A673 (cell line): ENCODE measurements around the gene KCNJ9. TPM values are rescaled to one million over a fixed set of nuclear protein-coding genes. Genes with fewer than 3 reads are reported as not detected.
"Not testable (repeated sequence)": the region's sequence is repeated elsewhere in the genome, so short reads cannot be mapped to it uniquely, and the experiment has no call there.

ENCODE experiments used
- BruUV-seq: library from RNA; stranded (reverse); fragments of 400-500 nt; replicated peaks from 2 replicates; lab custom pipeline; 2021; lab: Mats Ljungman, UMichigan
- CTCF ChIA-PET: fragments of 300-600 bp; sonication (Branson Sonifier 250); formaldehyde crosslinking; loops from one replicate; lab custom pipeline; 2022; ENCODE audit warnings: antibody characterized with exemption; lab: Charles Lee
- POLR2A ChIA-PET: fragments of 300-600 bp; sonication (Branson Sonifier 250); formaldehyde crosslinking; loops from one replicate; lab custom pipeline; 2022; ENCODE audit warnings: antibody characterized with exemption; ENCODE audit not compliant: low non-redundant PET; lab: Charles Lee
- DNase-seq: peaks from one replicate; pipeline ENCODE4 v3.0.0-alpha.2; 2015; ENCODE audit warnings: low spot score
- H3K27ac ChIP-seq: fragments of 200-600 bp; sonication (generic); 2 replicates; pipeline ENCODE4 v1.5.1; 2016; ENCODE audit warnings: mixed run types, low read depth, mild to moderate bottlenecking, mixed read lengths, antibody characterized with exemption, low read length; ENCODE audit not compliant: poor library complexity, severe bottlenecking
- H3K27me3 ChIP-seq: fragments of 200-600 bp; sonication (generic); replicated peaks from 2 replicates; pipeline ENCODE4 v1.6.1; 2017; ENCODE audit warnings: mixed run types, low read depth, mild to moderate bottlenecking, mixed read lengths, antibody characterized with exemption, low read length; ENCODE audit not compliant: insufficient read depth, poor library complexity
- H3K36me3 ChIP-seq: fragments of 200-600 bp; sonication (generic); 2 replicates; pipeline ENCODE4 v1.6.1; 2016; ENCODE audit warnings: mixed run types, mild to moderate bottlenecking, mixed read lengths, antibody characterized with exemption, low read length; ENCODE audit not compliant: insufficient read depth, poor library complexity, severe bottlenecking
- H3K4me1 ChIP-seq: fragments of 200-600 bp; sonication (generic); 2 replicates; pipeline ENCODE4 v1.6.1; 2017; ENCODE audit warnings: mixed run types, mild to moderate bottlenecking, mixed read lengths, antibody characterized with exemption, low read length; ENCODE audit not compliant: insufficient read depth, poor library complexity, severe bottlenecking
- H3K4me3 ChIP-seq: fragments of 200-600 bp; sonication (generic); 2 replicates; pipeline ENCODE4 v1.5.1; 2016; ENCODE audit warnings: low read depth, mixed run types, mild to moderate bottlenecking, mixed read lengths, low read length; ENCODE audit not compliant: poor library complexity, severe bottlenecking
- H3K9me3 ChIP-seq: fragments of 200-600 bp; sonication (generic); 2 replicates; pipeline ENCODE4 v1.6.1; 2016; ENCODE audit warnings: mixed run types, low read depth, mild to moderate bottlenecking, mixed read lengths, antibody characterized with exemption, low read length; ENCODE audit not compliant: poor library complexity, severe bottlenecking
- CTCF ChIP-seq: fragments of 300-800, 200-600 bp; sonication (generic); conservative IDR thresholded peaks from 2 replicates; pipeline ENCODE4 v1.5.1; 2017; ENCODE audit warnings: low read depth, mild to moderate bottlenecking, antibody characterized with exemption, low read length, moderate library complexity, mixed read lengths
- EZH2 ChIP-seq: fragments of 200-600 bp; sonication (generic); IDR thresholded peaks from 2 replicates; pipeline ENCODE4 v1.6.1; 2017; ENCODE audit warnings: borderline replicate concordance, low read depth, mild to moderate bottlenecking, mixed read lengths, antibody characterized with exemption, low read length; ENCODE audit not compliant: poor library complexity, severe bottlenecking
- intact Hi-C: fragments of 100-400 bp; cut with micrococcal nuclease; formaldehyde crosslinking; loops from one replicate; pipeline ENCODE4 v1.10.0; 2022; ENCODE audit not compliant: unreplicated experiment
- total RNA-seq: library from RNA; stranded (reverse); gene quantifications from 2 replicates; pipeline ENCODE4 v1.2.3, GENCODE V29; 2021

The KCNJ9 gene
- total RNA-seq, 1 experiment from 2014 or later: not detected

DNA sequence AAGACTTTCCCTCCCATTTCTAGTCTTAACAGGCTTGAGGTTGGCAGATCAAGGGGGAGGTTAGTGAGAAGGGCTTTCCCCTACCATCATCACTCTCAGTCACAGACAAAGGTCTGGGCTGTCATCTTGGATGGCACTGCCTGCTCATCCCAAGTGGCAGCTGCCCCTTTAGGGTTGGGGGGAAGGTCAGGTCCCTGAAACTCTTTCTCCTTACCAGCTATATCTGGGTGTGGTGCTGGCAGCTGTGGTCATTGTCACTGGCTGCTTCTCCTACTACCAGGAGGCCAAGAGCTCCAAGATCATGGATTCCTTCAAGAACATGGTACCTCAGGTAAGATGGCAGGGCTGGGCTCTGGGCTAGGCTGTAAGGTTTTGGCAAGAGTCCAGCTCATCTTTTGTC lies 42.4 kb downstream of the KCNJ9 start:
- no TSS peak for BruUV-seq
- H3K36me3 ChIP-seq: no peaks in the 10 kb centered on the region
- H3K4me3 ChIP-seq: no peak overlapping the region
- ChIA-PET CTCF (interaction anchor here (0.5 to 0.7 kb wide), 2 partner anchors 11 to 71 kb away, joined by 4 to 5 read pairs; no protein-coding TSS in a partner anchor), POLR2A (interaction anchor here (0.6 kb wide), 1 partner anchor 174 kb away, joined by 3 read pairs; no protein-coding TSS in a partner anchor)
- no peak for TF ChIP-seq CTCF
- TF ChIP-seq EZH2: no peak
- no peak for DNase-seq
- H3K4me1 ChIP-seq: no peaks in the 10 kb centered on the region
- intact Hi-C loops: no loop called here
- H3K9me3 ChIP-seq: no peaks in the 10 kb centered on the region
- no peaks in the 10 kb centered on the region for H3K27me3 ChIP-seq
- H3K27ac ChIP-seq: no peak overlapping the region

DNA sequence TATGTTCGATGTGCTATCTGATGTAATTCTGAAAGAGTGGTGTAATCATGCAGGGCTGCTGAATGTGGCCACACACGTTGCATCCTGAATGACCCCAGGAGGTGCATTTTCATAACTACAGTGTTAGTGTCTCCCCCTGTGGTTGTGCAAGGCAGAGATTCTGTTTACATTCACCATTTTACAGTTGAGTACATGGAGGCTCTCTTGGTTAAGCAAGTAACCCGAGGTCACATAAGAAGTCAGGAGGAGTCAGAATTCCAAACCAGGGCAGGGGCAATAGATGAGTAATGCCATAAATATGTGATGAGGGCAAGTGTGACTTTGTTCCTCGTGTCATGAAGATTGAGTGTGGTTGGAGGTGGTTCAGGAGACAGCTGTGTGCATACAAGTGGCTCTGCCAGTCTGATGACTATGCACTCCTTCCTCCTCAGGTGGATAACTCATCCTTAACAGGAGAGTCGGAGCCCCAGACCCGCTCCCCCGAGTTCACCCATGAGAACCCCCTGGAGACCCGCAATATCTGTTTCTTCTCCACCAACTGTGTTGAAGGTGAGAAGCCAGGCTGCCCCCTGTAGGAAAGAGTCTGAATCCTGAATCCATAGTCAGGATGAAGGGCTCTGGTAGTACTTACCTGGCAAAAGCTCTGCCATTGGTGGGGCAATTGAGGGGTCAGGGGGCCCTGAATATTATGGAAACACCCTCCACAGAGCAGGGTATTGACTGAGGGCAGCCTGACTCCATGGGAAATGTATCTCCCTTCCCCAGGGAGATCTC lies 43.6 kb downstream of the KCNJ9 start:
- CTCF ChIA-PET: interaction anchor here (0.7 to 1.1 kb wide), 2 partner anchors 127 to 207 kb away, joined by 3 read pairs; no protein-coding TSS in a partner anchor
- Histone ChIP-seq H3K36me3 (no peaks in the 10 kb centered on the region), H3K9me3 (no peaks in the 10 kb centered on the region), H3K4me1 (no peaks in the 10 kb centered on the region), H3K4me3 (no peak overlapping the region), H3K27ac (no peak overlapping the region), H3K27me3 (no peaks in the 10 kb centered on the region)
- TF ChIP-seq EZH2 (no peak), CTCF (no peak)
- no peak for DNase-seq
- BruUV-seq: no TSS peak
- intact Hi-C loops: no loop called here
- POLR2A ChIA-PET: no interaction called here

DNA sequence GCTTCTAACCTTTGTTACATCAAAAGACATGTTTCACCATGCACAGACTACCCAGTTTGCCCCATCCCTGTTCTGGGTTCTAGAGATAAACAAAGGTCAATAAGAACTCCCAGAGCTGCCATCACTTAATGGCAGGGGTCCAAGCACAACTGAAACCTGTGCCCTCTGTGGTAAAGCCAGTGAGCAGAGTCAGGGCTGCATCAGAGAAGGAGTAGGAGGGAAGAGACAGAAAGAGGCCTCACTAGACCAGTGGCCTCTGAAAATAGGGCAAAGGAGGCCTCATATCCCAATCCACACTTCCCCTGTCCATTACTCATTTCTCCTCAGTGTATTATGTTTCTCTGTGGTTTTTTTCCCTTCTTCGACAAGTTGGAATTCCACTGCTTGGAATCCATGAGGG lies 44.4 kb downstream of the KCNJ9 start:
- Histone ChIP-seq H3K4me3 (no peak overlapping the region), H3K27ac (no peak overlapping the region), H3K9me3 (no peaks in the 10 kb centered on the region), H3K4me1 (no peaks in the 10 kb centered on the region), H3K36me3 (no peaks in the 10 kb centered on the region), H3K27me3 (no peaks in the 10 kb centered on the region)
- CTCF ChIA-PET: interaction anchor here (1.1 kb wide), 1 partner anchor 126 kb away, joined by 3 read pairs; no protein-coding TSS in a partner anchor
- no peak for DNase-seq
- no TSS peak for BruUV-seq
- POLR2A ChIA-PET: no interaction called here
- TF ChIP-seq EZH2 (no peak), CTCF (no peak)
- intact Hi-C loops: no loop called here

DNA sequence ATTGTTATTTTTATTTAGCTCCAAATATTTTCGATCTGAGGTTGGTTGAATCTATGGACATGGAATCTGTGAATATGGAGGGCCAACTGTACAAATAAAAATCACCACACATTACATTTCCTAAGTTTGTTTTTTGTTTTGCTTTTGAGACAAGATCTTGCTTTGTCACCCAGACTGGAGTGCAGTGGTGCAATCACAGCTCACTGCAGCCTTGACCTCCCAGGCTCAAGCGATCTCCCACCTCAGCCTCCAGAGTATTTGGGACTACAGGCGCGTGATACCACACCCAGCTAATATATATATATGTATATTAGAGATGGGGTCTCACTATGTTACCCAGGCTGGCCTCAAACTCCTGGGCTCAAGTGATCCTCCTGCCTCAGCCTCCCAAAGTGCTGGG lies 45.0 kb downstream of the KCNJ9 start:
- DNase-seq, intact Hi-C loops, H3K27me3 ChIP-seq, H3K36me3 ChIP-seq, BruUV-seq, POLR2A ChIA-PET, H3K4me3 ChIP-seq, H3K9me3 ChIP-seq, H3K27ac ChIP-seq, H3K4me1 ChIP-seq: not testable (repeated sequence)
- CTCF ChIA-PET: interaction anchor here (1.1 kb wide), 1 partner anchor 126 kb away, joined by 3 read pairs; no protein-coding TSS in a partner anchor
